Measurements from ENCODE around the gene REX1BD. TPM values are rescaled to one million over a fixed set of nuclear protein-coding genes. Genes with fewer than 3 reads are reported as not detected.
A peak's percentile ranks its signal among the peaks of the same experiment; 100 is the strongest.

REX1BD gene
- total RNA-seq, 1 donor = 41.4 TPM

DNA sequence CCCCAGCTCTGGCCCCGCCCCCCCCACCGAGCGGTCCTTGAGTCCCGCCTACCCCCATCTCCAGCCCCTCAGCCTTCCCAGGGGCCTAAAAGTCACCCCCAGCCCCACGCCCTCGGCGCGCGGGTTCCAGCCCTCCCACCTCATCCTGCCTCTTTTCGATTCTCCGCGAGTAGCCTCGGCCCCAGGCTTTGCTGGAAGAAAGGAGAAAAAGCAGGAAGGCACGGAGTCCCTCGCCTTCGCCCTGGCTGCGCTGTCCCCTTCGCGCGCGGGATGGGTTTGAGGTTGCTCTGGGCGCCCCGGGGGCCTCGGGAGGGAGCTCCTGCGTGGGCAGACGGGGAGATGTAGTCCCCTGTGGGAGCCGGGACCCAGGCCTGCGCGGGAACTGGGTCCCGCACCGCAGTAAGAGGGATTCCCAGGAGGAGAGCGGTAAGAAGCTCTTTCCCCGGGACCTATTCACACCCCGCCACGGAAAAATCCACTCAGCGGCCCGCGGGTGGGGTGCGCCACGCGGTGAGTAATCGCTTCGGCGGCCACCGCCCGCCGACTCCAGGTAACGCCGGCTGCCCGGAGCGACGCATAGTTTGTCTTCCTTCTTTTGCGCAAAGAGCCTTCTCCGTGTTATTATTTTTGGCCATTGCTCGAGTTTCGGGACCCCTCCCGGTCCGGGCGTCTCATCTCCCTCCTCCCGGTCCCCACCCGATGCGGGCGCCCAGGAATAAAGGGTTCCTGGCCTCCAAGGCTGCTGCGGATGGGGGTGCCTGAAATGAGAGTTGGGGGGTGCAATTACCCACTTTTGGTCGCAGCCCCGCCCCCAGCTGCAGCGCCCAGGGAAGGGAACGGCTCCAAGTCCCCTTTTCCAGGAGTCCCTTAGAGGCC is 18.9 kb downstream of the REX1BD start:
- DNase-seq (ENCODE audit: low read depth) = no peak
- TF ChIP-seq, protein P1, sequence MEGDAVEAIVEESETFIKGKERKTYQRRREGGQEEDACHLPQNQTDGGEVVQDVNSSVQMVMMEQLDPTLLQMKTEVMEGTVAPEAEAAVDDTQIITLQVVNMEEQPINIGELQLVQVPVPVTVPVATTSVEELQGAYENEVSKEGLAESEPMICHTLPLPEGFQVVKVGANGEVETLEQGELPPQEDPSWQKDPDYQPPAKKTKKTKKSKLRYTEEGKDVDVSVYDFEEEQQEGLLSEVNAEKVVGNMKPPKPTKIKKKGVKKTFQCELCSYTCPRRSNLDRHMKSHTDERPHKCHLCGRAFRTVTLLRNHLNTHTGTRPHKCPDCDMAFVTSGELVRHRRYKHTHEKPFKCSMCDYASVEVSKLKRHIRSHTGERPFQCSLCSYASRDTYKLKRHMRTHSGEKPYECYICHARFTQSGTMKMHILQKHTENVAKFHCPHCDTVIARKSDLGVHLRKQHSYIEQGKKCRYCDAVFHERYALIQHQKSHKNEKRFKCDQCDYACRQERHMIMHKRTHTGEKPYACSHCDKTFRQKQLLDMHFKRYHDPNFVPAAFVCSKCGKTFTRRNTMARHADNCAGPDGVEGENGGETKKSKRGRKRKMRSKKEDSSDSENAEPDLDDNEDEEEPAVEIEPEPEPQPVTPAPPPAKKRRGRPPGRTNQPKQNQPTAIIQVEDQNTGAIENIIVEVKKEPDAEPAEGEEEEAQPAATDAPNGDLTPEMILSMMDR (IDR thresholded peaks at IDR 0.05; ENCODE audit: insufficient read depth, low read length) = no peak
- peak overlapping the region; percentile 28 for H3K4me3 ChIP-seq (ENCODE audit: low read depth, low read length)

DNA sequence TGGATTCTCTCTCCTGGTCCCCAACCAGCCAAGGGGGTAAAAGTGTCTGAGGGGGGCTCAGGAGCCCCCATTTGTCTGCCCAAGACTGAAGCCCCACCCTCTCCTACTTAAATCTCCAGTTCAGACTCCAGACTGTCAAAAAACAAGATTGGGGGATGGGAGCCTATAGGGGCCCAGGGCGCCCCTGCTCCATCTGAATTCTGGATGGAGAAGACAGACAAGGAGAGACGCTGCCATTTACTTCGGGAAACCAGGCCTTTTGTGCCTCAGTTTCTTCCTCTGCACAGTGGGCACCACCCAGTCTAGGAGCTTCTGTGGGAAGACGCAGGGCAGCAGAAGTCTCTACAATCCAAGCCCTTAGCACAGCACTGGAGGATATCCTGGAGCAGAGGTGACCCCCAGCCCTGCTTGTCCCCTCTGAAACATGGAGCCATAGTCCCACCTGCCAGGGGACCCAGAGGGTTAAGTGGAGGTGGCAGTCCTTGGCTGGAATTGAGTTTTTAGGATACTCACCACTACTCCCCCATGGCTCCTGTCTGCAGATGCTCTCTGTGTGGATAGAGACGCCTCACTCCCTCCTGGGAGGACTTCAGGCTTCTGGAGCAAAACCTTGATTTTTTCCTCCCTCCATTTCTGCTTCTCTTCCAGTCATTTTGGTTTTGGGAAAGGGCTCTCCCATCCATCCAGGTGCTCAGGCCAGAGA is 19.7 kb downstream of the REX1BD start:
- DNase-seq (ENCODE audit: low read depth) = no peak
- no peak overlapping the region for H3K4me3 ChIP-seq (ENCODE audit: low read depth, low read length)
- TF ChIP-seq, protein P1 (IDR thresholded peaks at IDR 0.05; ENCODE audit: insufficient read depth, low read length) = no peak

DNA sequence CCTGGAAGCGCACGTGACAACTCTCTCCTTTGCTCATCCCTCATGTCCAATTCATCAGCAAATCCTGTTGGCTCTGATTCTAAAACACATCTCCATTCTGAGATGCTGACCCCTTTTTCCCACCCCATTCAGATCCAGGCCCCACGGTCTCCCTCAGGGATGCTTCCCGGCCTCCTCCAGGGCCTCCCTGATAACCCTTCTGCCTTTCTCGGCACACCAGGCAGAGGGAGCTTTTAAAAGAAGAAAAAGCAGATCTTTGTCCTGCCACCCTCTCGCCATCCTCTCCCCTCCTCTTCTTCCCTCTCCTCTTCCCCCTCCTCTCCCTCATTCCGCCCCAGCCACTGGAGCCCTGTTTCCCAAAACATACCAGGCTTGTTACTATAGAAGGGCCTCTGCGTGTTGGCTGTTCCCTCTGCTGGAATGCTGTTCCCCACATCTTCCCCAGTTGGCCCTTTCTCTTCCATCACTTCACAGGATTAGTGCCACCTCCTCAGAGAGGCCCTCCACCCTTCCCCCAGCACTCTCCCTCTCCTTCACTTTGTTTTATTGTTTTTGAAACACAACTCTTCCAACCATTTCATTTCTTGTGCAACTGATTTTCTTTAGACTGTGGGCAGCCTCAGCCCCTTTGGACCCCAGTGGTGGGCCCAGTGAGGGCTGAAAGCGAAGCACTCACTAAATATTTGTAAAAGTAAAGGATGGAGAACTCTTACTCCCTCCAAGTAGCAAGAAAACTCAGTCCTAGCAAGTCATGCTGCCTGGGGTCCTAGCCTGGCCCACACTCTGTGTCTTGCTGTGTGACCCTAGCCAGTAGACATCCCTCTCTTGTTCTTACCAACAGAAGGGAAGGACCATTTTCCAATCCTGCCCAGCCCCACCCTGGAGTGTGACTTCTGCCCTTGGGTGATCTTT is 20.5 kb downstream of the REX1BD start:
- no peak for DNase-seq (ENCODE audit: low read depth)
- no peak overlapping the region for H3K4me3 ChIP-seq (ENCODE audit: low read depth, low read length)
- TF ChIP-seq, protein P1 (IDR thresholded peaks at IDR 0.05; ENCODE audit: insufficient read depth, low read length) = no peak

DNA sequence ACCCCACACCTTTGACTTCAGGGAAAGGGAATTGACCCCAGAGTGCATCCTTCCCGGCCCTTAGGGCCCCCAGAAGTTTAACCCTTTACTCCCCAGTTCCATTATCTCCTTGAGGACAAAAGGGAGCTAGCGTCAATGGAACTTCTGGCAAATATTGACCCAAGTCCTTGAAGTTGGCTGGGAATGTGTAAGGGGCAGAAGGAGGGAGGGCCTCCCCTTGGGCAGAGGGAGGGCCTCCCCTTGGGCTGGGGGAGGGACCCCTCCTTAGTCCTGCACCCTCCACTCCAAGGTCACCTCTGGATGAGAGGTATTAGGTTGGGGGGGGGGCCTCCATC is 21.1 kb downstream of the REX1BD start:
- TF ChIP-seq, protein P1 (IDR thresholded peaks at IDR 0.05; ENCODE audit: insufficient read depth, low read length) = no peak
- H3K4me3 ChIP-seq (ENCODE audit: low read depth, low read length) = no peak overlapping the region
- no peak for DNase-seq (ENCODE audit: low read depth)

DNA sequence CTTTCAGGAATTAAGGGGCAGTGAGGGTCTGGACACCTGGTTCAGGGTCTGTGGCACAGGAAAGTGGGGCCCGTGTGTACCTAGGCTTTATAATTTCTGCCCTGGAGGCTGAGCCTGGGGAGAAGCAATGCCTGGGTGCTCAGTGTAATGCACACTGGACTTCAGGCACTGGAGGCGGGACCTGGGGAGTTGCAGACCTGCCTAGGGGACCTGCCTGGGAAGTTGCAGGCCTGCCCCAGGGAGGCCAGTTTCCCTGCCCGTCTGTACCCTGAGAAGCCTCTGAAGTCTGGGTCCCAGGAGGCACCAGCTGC is 21.6 kb downstream of the REX1BD start:
- DNase-seq (ENCODE audit: low read depth) = no peak
- H3K4me3 ChIP-seq (ENCODE audit: low read depth, low read length) = no peak overlapping the region
- TF ChIP-seq, protein P1 (IDR thresholded peaks at IDR 0.05; ENCODE audit: insufficient read depth, low read length) = no peak

DNA sequence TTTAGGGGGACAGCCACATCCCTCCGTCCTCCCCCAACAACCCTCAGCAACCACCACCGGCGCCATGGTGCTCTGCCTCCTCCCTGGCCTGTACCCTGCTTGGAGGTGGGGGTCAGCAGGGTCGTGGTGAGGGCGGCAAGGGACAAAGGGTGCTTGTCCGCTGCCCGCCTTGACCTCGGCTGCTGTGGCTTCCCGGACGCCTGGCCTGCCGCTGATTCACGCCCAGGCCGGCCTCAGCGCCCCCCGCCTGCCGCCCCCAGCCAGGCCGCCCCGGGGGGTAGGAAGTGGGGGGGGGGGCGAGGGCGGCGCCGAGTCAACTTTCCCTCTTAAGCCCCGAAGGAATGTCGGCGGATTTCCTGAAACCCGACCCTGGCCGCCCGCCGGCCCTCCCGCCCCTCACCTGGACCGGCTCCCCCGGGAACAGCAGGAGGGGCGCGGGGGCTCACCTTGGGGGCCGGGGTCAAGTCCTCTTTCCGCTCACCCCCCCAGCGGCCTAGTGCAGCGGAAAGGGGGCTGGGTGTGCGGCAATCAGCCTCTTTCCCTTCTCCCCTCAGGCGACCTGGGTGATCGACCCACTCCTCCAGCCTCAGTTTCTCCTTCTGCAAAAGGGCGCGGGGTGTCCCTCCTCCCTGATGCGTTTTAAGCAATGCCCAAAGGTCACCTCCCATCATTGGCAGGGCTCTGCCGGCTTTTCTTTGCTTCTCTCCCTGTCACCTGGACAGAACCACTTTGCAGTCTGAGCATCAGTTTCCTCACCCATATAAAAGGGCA is 22.1 kb downstream of the REX1BD start:
- DNase-seq (ENCODE audit: low read depth) = no peak
- H3K4me3 ChIP-seq (ENCODE audit: low read depth, low read length) = no peak overlapping the region
- TF ChIP-seq, protein P1 (IDR thresholded peaks at IDR 0.05; ENCODE audit: insufficient read depth, low read length) = no peak
